Measurements from ENCODE around the gene RAB21.

GRCh38 chr12:71791473-71792150 lies 36.9 kb downstream of the RAB21 start:
- TF ChIP-seq CTCF (IDR thresholded peaks at IDR 0.05): no peak
- TF ChIP-seq POLR2A (IDR thresholded peaks at IDR 0.05): no peak
- no peak for TF ChIP-seq POLR2AphosphoS5 (IDR thresholded peaks at IDR 0.05)
- no peak for TF ChIP-seq EP300 (IDR thresholded peaks at IDR 0.05)

All from sigmoid colon (tissue), 4 donors.